CD4-positive, alpha-beta T cell (primary cell): ENCODE data around the gene HLCS. TPM values are rescaled to one million over a fixed set of nuclear protein-coding genes. Genes with fewer than 3 reads are reported as not detected.

Experiments used
- ATAC-seq: fragments of 200-7000 bp; cut with Tn5 transposase; one replicate; pipeline ENCODE4 v1.10.0; 2022; ENCODE audit warnings: mild to moderate bottlenecking; ENCODE audit not compliant: poor library complexity
- CTCF ChIA-PET: fragments of 350-600 bp; sonication (Branson Sonifier 250); formaldehyde crosslinking; loops from one replicate; lab custom pipeline; 2021; ENCODE audit warnings: antibody characterized with exemption, inconsistent platforms; lab: Charles Lee
- POLR2A ChIA-PET: fragments of 350-600 bp; sonication (Branson Sonifier 250); formaldehyde crosslinking; loops from one replicate; lab custom pipeline; 2021; ENCODE audit warnings: antibody characterized with exemption, inconsistent platforms; lab: Charles Lee
- DNase-seq, 14 experiments: peaks; one replicate each; pipeline ENCODE4 v3.0.0-alpha.2; 2013 to 2020; ENCODE audit warnings: mixed read lengths in 2 of 14
- H3K27ac ChIP-seq, 2 donors: one replicate each; pipeline versions ENCODE4 v1.5.1 to v1.7.0; 2013; ENCODE audit warnings: low read length in 2 of 2, low read depth in 1 of 2, mild to moderate bottlenecking in 1 of 2
- H3K27me3 ChIP-seq, 2 experiments: 1 replicate in 1 of 2; 2 replicates in 1 of 2; pipeline versions ENCODE4 v1.6.1 to v1.7.0; 2013; ENCODE audit warnings: low read length in 2 of 2, control low read depth in 1 of 2, mild to moderate bottlenecking in 1 of 2, moderate library complexity in 1 of 2; ENCODE audit not compliant: insufficient read depth in 2 of 2, control insufficient read depth in 1 of 2
- H3K36me3 ChIP-seq: one replicate; pipeline ENCODE4 v1.6.1; 2013; ENCODE audit warnings: low read length, control low read depth; ENCODE audit not compliant: insufficient read depth
- H3K4me1 ChIP-seq: one replicate; pipeline ENCODE4 v1.6.1; 2013; ENCODE audit warnings: low read length, control low read depth; ENCODE audit not compliant: insufficient read depth
- H3K4me3 ChIP-seq: one replicate; pipeline ENCODE4 v1.5.1; 2013; ENCODE audit warnings: mild to moderate bottlenecking, low read length, moderate library complexity
- H3K9me3 ChIP-seq, 2 experiments: 1 replicate in 1 of 2; 2 replicates in 1 of 2; pipeline versions ENCODE4 v1.6.1 to v1.7.0; 2013; ENCODE audit warnings: low read length in 2 of 2, mild to moderate bottlenecking in 2 of 2, control low read depth in 1 of 2, moderate library complexity in 1 of 2; ENCODE audit not compliant: control insufficient read depth in 1 of 2, insufficient read depth in 1 of 2
- H3K27ac Mint-ChIP-seq: one replicate; pipeline ENCODE4 v1.8.0; 2020; ENCODE audit warnings: mixed read lengths
- H3K27me3 Mint-ChIP-seq: one replicate; pipeline ENCODE4 v1.8.0; 2021; ENCODE audit warnings: mixed read lengths
- H3K36me3 Mint-ChIP-seq: one replicate; pipeline ENCODE4 v1.8.0; 2021; ENCODE audit warnings: low read depth, mixed read lengths
- H3K4me1 Mint-ChIP-seq: one replicate; pipeline ENCODE4 v1.8.0; 2021; ENCODE audit warnings: low read depth, mixed read lengths
- H3K4me3 Mint-ChIP-seq: one replicate; pipeline ENCODE4 v1.8.0; 2020; ENCODE audit warnings: mild to moderate bottlenecking, mixed read lengths
- H3K9me3 Mint-ChIP-seq: one replicate; pipeline ENCODE4 v1.8.0; 2020; ENCODE audit warnings: mixed read lengths
- CTCF ChIP-seq: fragments of 200-600 bp; IDR thresholded peaks from one replicate; pipeline ENCODE4 v1.8.0; 2022; ENCODE audit warnings: antibody characterized with exemption, mild to moderate bottlenecking
- intact Hi-C, 2 experiments: fragments of 100-400 bp; cut with DNase I in 1 of 2; cut with micrococcal nuclease in 1 of 2; formaldehyde crosslinking; loops; one replicate each; pipeline versions ENCODE4 v1.15.1 to v1.9.0; 2023 to 2025; cut with DNase I, micrococcal nuclease
- total RNA-seq, 174 experiments: library from RNA in 2 of 174; stranded (reverse) in 2 of 174; gene quantifications; one replicate each; pipeline ENCODE4 v1.2.3 and lab custom pipeline; 2021 to 2026

The HLCS gene
- total RNA-seq, 2 experiments from 2014 or later = 8.1 to 10.0 TPM

- Histone ChIP-seq H3K27ac (no peak overlapping the region), H3K4me1 (no peaks in the 10 kb centered on the region), H3K27me3 (no peaks in the 10 kb centered on the region), H3K4me3 (no peak overlapping the region), H3K36me3 (no peaks in the 10 kb centered on the region), H3K9me3 (no peaks in the 10 kb centered on the region)
- Mint-ChIP-seq H3K4me3 (no peak overlapping the region), H3K4me1 (no peaks in the 10 kb centered on the region), H3K9me3 (no peaks in the 10 kb centered on the region), H3K36me3 (no peaks in the 10 kb centered on the region), H3K27ac (no peak overlapping the region), H3K27me3 (no peaks in the 10 kb centered on the region)
- TF ChIP-seq CTCF = no peak
- CTCF ChIA-PET = interaction anchor here (0.7 kb wide), 1 partner anchor 43 kb away, joined by 5 read pairs; no protein-coding TSS in a partner anchor
- POLR2A ChIA-PET = no interaction called here
- ATAC-seq (no peak), DNase-seq (no peak)
- intact Hi-C loops = no loop called here
These were observed 117.7 kb downstream of the HLCS start for GRCh38 chr21:36848730-36849274.

DNA sequence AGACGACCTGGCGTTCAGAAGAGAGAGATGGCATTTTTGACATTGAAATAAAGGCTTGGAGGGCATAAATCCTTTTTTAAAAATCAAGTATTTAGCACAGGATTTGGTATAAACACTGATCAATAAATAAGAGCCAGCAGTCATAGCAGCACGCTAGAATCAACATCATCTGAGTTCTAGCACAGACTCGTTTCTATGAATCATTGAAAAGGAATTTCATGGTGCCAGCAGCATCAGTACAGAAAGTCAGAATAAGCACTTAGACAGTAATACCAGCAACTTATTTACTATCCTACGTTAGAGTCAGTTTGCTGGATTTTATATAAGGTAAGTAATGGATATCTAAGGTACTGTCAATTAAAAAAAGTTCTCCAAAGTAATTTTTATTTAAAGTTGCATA, 119.3 kb downstream of the HLCS start:
- Mint-ChIP-seq H3K27ac (no peak overlapping the region), H3K9me3 (no peaks in the 10 kb centered on the region), H3K36me3 (no peaks in the 10 kb centered on the region), H3K27me3 (no peaks in the 10 kb centered on the region), H3K4me3 (no peak overlapping the region), H3K4me1 (no peaks in the 10 kb centered on the region)
- Histone ChIP-seq H3K27ac (no peak overlapping the region), H3K36me3 (no peaks in the 10 kb centered on the region), H3K4me1 (no peaks in the 10 kb centered on the region), H3K27me3 (no peaks in the 10 kb centered on the region), H3K9me3 (no peaks in the 10 kb centered on the region), H3K4me3 (no peak overlapping the region)
- intact Hi-C loops = no loop called here
- CTCF ChIA-PET = no interaction called here
- no peak for ATAC-seq
- POLR2A ChIA-PET = no interaction called here
- no peak for DNase-seq
- TF ChIP-seq CTCF = no peak

- H3K4me1 Mint-ChIP-seq = no peaks in the 10 kb centered on the region
- no peaks in the 10 kb centered on the region for H3K27me3 Mint-ChIP-seq
- Histone ChIP-seq H3K9me3 (no peaks in the 10 kb centered on the region), H3K4me1 (no peaks in the 10 kb centered on the region), H3K36me3 (no peaks in the 10 kb centered on the region), H3K4me3 (no peak overlapping the region), H3K27me3 (no peaks in the 10 kb centered on the region), H3K27ac (no peak overlapping the region)
- no peak for DNase-seq
- H3K4me3 Mint-ChIP-seq = no peak overlapping the region
- ChIA-PET CTCF (no interaction called here), POLR2A (no interaction called here)
- H3K27ac Mint-ChIP-seq = no peak overlapping the region
- no peak for TF ChIP-seq CTCF
- no peaks in the 10 kb centered on the region for H3K36me3 Mint-ChIP-seq
- intact Hi-C loops = no loop called here
- no peak for ATAC-seq
- no peaks in the 10 kb centered on the region for H3K9me3 Mint-ChIP-seq
These were observed 119.8 kb downstream of the HLCS start for GRCh38 chr21:36846631-36847030.
